ENCODE data around the gene UBIAD1. TPM values are rescaled to one million over a fixed set of nuclear protein-coding genes. Genes with fewer than 3 reads are reported as not detected.

UBIAD1 gene
- total and polyA plus RNA-seq, 9 of the 15 experiments (the other 6 are each of a cell fraction or from before 2014, with no cell fraction given), result 6.2 to 34.3 (median 22.3) TPM

DNA sequence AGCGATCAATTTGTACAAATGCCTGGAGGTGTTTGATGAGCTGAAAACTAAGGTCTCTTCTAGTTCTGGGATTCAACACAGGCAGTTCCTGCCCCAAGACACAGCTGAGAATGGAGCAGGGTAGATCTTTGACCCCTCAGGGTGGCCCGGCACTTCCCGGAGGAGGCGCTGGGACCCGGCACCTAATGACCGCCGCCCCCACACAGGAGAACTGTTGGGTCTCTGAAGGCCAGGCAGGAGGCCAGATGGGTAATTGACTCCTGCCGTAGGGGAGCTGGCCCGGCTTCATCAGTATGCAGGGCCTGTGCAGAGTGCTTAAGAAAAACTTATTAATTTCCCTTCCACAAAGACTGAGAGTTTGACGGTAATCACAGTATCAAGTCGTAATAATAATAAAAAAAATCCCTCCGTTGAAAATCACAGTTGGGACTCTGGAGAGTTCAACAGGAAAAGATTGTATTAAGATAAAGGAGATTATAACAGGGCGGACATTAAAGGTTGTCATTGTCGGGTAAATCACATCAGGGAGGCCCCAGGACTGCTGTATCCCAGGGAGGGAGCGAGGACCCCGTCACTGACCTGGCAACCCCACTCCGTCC lies 51.7 kb downstream of the UBIAD1 start:
- peaks cover 0 to 10% of the 10 kb centered on the region in 2 experiments; a peak in 1 of 5 replicates for H3K4me1 ChIP-seq (replicated peaks in 1 of 2; ENCODE audit: control insufficient read depth in 2 of 2, insufficient read depth in 2 of 2, low read length in 2 of 2)
- peaks cover 18% of the 10 kb centered on the region for H4K20me1 ChIP-seq (replicated peaks; ENCODE audit: control insufficient read depth, insufficient read depth, low read length)
- ChIA-PET POLR2A (interaction anchor here (0.6 to 0.8 kb wide), 2 partner anchors 9 to 14 kb away, joined by 3 read pairs; no protein-coding TSS in a partner anchor), CTCF (ENCODE audit: low intra/inter-chr PET ratio) (no interaction called here)
- no peak for TF ChIP-seq SIN3B (IDR thresholded peaks at IDR 0.05; ENCODE audit: low read depth)
- no peak for TF ChIP-seq ZNF586 (CRISPR knock-in tag; conservative IDR thresholded peaks at IDR 0.05)
- TF ChIP-seq, protein P1, sequence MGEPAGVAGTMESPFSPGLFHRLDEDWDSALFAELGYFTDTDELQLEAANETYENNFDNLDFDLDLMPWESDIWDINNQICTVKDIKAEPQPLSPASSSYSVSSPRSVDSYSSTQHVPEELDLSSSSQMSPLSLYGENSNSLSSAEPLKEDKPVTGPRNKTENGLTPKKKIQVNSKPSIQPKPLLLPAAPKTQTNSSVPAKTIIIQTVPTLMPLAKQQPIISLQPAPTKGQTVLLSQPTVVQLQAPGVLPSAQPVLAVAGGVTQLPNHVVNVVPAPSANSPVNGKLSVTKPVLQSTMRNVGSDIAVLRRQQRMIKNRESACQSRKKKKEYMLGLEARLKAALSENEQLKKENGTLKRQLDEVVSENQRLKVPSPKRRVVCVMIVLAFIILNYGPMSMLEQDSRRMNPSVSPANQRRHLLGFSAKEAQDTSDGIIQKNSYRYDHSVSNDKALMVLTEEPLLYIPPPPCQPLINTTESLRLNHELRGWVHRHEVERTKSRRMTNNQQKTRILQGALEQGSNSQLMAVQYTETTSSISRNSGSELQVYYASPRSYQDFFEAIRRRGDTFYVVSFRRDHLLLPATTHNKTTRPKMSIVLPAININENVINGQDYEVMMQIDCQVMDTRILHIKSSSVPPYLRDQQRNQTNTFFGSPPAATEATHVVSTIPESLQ (CRISPR knock-in tag; IDR thresholded peaks at IDR 0.05), result no peak
- no peak for TF ChIP-seq CSDE1 (IDR thresholded peaks at IDR 0.05)
- TF ChIP-seq SMAD2 (IDR thresholded peaks at IDR 0.05; ENCODE audit: low read depth, low read length), result no peak
- no peak for TF ChIP-seq SMARCE1 (IDR thresholded peaks at IDR 0.05)
- TF ChIP-seq RFX1 (IDR thresholded peaks at IDR 0.05), result no peak
- TF ChIP-seq ARNT (IDR thresholded peaks at IDR 0.05), result no peak
- no peak for TF ChIP-seq ZNF436 (CRISPR knock-in tag; IDR thresholded peaks at IDR 0.05)
- no peak for TF ChIP-seq RBM22 (IDR thresholded peaks at IDR 0.05; ENCODE audit: low read depth, low read length, poor library complexity, severe bottlenecking)
- no peak for TF ChIP-seq ZNF197 (CRISPR knock-in tag; IDR thresholded peaks at IDR 0.05; ENCODE audit: low read depth)
- TF ChIP-seq ZNF217 (CRISPR knock-in tag; IDR thresholded peaks at IDR 0.05), result no peak
- no peak for TF ChIP-seq NR2C1 (IDR thresholded peaks at IDR 0.05)
- no peak for TF ChIP-seq NR2C1 (tag; IDR thresholded peaks at IDR 0.05)
- TF ChIP-seq ZNF384 (IDR thresholded peaks at IDR 0.05; ENCODE audit: low read depth, low read length), result no peak
- in situ Hi-C loops (cut with MboI), result no loop called here
- DNase-seq (ENCODE audit: extremely low read depth in 1 of 4, low spot score in 3 of 4) (no peak), FAIRE-seq (no peak), ATAC-seq (peak; percentile 19; the same call in 1 of the 3 replicates)
- H3K9ac ChIP-seq (ENCODE audit: insufficient read depth in 1 of 2, low read depth in 2 of 2, low read length in 2 of 2), result no peak overlapping the region
- peaks cover 49 to 72% of the 10 kb centered on the region in 2 experiments for H3K27me3 ChIP-seq (ENCODE audit: control insufficient read depth in 2 of 2, insufficient read depth in 2 of 2, low read length in 2 of 2)
- H3K27ac ChIP-seq (ENCODE audit: extremely low read depth, low read depth, low read length), result no peak overlapping the region
- no peak overlapping the region for H3K4me3 ChIP-seq
- H3K79me2 ChIP-seq (ENCODE audit: control insufficient read depth, insufficient read depth, low read length), result no peaks in the 10 kb centered on the region
- intact Hi-C loops (cut with micrococcal nuclease), result loop anchor here (5.0 kb wide), 1 partner anchor 38 kb away; no protein-coding TSS in a partner anchor
- H3K36me3 ChIP-seq (ENCODE audit: control insufficient read depth, insufficient read depth, low read length), result no peaks in the 10 kb centered on the region
- no TSS peak for BruUV-seq (replicated peaks)
- no peak overlapping the region for H2AFZ ChIP-seq (ENCODE audit: low read depth, low read length)
- WGBS (ENCODE audit: insufficient coverage, low coverage, missing lambda C conversion rate), result 1% methylated on average over 17 of the region's 17 CpGs
- no peaks in the 10 kb centered on the region for H3K9me3 ChIP-seq (replicated peaks; ENCODE audit: control insufficient read depth, insufficient read depth, low read depth, low read length)
- H3K9me1 ChIP-seq (ENCODE audit: control insufficient read depth, insufficient read depth, low read length), result no peaks in the 10 kb centered on the region
- no peak overlapping the region for H3K4me2 ChIP-seq (ENCODE audit: insufficient read depth, low read length)
